ENCODE data around the gene ZNF576.
"Not testable (repeated sequence)": the region's sequence is repeated elsewhere in the genome, so short reads cannot be mapped to it uniquely, and the experiment has no call there.

Gene ZNF576

GRCh38 chr19:43600326-43600725, 3.9 kb downstream of the ZNF576 start:
- DNase-seq: not testable (repeated sequence)

- no peak for DNase-seq
Observed at GRCh38 chr19:43605875-43606568, 9.6 kb downstream of the ZNF576 start.

GRCh38 chr19:43606569-43607229, 10.3 kb downstream of the ZNF576 start:
- no peak for DNase-seq

- DNase-seq: no peak
Observed at GRCh38 chr19:43607238-43608205, 11.1 kb downstream of the ZNF576 start.

- no peak for DNase-seq
Observed at GRCh38 chr19:43609872-43610271, 13.5 kb downstream of the ZNF576 start.

- no peak for DNase-seq
Observed at GRCh38 chr19:43610493-43610892, 14.1 kb downstream of the ZNF576 start.

- no peak for DNase-seq
Observed at GRCh38 chr19:43611788-43612187, 15.4 kb downstream of the ZNF576 start, which contains the start of gene SRRM5. Gene SRRM5 (plus strand): TSS chr19:43612088. CDS start chr19:43612122, 34 bp downstream.

- no peak for DNase-seq
Observed at GRCh38 chr19:43612374-43612773, 16.0 kb downstream of the ZNF576 start.

GRCh38 chr19:43616306-43616705, 19.9 kb downstream of the ZNF576 start:
- DNase-seq: no peak

- DNase-seq: no peak
Observed at GRCh38 chr19:43616954-43617353, 20.6 kb downstream of the ZNF576 start.

GRCh38 chr19:43618921-43619261, 22.5 kb downstream of the ZNF576 start:
- DNase-seq: peak; percentile 44

GRCh38 chr19:43619262-43620060, 23.1 kb downstream of the ZNF576 start, which contains the start of gene ZNF428:
Gene ZNF428 (minus strand): TSS chr19:43619629. CDS start chr19:43614304, 5,325 bp downstream.
- peak; percentile 87 for DNase-seq

- peak; percentile 91 for DNase-seq
Observed at GRCh38 chr19:43620061-43621001, 23.9 kb downstream of the ZNF576 start.

- no peak for DNase-seq
Observed at GRCh38 chr19:43622070-43622469, 25.7 kb downstream of the ZNF576 start.

- DNase-seq: no peak
Observed at GRCh38 chr19:43622956-43623355, 26.6 kb downstream of the ZNF576 start.

- DNase-seq: peak; percentile 24
Observed at GRCh38 chr19:43623889-43624670, 27.7 kb downstream of the ZNF576 start.

- DNase-seq: peak; percentile 93
Observed at GRCh38 chr19:43624933-43625332, 28.5 kb downstream of the ZNF576 start.

- DNase-seq: peak; percentile 34
Observed at GRCh38 chr19:43625918-43626579, 29.7 kb downstream of the ZNF576 start.

- no peak for DNase-seq
Observed at GRCh38 chr19:43626838-43627237, 30.4 kb downstream of the ZNF576 start.
